Measurements from ENCODE around the gene FER1L5.

DNA sequence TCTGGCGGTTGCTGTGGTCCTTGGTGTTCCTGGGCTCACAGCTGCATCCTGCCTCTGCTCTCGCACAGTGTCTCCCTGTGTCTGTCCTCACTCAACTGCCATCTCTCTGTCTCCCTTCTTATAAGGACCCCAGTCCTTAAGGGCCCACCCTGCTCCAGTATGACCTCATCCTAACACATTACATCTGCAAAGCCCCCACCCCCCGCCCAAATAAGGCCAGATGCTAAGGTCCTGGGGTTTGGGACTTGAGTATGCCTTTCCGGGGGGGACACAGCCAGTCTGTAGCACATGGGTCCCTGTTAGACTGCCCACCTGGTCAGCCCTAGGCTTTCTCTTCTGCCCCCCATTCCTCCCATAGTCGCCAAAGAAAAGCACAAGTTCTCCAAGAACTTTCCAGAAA is 40.7 kb downstream of the FER1L5 start:
- TF ChIP-seq, protein P1, sequence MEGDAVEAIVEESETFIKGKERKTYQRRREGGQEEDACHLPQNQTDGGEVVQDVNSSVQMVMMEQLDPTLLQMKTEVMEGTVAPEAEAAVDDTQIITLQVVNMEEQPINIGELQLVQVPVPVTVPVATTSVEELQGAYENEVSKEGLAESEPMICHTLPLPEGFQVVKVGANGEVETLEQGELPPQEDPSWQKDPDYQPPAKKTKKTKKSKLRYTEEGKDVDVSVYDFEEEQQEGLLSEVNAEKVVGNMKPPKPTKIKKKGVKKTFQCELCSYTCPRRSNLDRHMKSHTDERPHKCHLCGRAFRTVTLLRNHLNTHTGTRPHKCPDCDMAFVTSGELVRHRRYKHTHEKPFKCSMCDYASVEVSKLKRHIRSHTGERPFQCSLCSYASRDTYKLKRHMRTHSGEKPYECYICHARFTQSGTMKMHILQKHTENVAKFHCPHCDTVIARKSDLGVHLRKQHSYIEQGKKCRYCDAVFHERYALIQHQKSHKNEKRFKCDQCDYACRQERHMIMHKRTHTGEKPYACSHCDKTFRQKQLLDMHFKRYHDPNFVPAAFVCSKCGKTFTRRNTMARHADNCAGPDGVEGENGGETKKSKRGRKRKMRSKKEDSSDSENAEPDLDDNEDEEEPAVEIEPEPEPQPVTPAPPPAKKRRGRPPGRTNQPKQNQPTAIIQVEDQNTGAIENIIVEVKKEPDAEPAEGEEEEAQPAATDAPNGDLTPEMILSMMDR (IDR thresholded peaks at IDR 0.05; ENCODE audit: insufficient read depth, low read length): no peak
- no peak for TF ChIP-seq POLR2AphosphoS5 (IDR thresholded peaks at IDR 0.05; ENCODE audit: low read depth)
- TF ChIP-seq GABPA (IDR thresholded peaks at IDR 0.05; ENCODE audit: low read depth): no peak
- TF ChIP-seq, protein P2, sequence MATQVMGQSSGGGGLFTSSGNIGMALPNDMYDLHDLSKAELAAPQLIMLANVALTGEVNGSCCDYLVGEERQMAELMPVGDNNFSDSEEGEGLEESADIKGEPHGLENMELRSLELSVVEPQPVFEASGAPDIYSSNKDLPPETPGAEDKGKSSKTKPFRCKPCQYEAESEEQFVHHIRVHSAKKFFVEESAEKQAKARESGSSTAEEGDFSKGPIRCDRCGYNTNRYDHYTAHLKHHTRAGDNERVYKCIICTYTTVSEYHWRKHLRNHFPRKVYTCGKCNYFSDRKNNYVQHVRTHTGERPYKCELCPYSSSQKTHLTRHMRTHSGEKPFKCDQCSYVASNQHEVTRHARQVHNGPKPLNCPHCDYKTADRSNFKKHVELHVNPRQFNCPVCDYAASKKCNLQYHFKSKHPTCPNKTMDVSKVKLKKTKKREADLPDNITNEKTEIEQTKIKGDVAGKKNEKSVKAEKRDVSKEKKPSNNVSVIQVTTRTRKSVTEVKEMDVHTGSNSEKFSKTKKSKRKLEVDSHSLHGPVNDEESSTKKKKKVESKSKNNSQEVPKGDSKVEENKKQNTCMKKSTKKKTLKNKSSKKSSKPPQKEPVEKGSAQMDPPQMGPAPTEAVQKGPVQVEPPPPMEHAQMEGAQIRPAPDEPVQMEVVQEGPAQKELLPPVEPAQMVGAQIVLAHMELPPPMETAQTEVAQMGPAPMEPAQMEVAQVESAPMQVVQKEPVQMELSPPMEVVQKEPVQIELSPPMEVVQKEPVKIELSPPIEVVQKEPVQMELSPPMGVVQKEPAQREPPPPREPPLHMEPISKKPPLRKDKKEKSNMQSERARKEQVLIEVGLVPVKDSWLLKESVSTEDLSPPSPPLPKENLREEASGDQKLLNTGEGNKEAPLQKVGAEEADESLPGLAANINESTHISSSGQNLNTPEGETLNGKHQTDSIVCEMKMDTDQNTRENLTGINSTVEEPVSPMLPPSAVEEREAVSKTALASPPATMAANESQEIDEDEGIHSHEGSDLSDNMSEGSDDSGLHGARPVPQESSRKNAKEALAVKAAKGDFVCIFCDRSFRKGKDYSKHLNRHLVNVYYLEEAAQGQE (IDR thresholded peaks at IDR 0.05; ENCODE audit: insufficient replicate concordance, low read depth): no peak

Measured in HL-60 (cell line).